BJ (cell line): Measurements from ENCODE around the gene DERL2. TPM values are rescaled to one million over a fixed set of nuclear protein-coding genes. Genes with fewer than 3 reads are reported as not detected.

ENCODE experiments used
- CTCF ChIA-PET: fragments of 350-600 bp; formaldehyde crosslinking; extraction: SDS; loops from one replicate; lab custom pipeline; 2021; ENCODE audit warnings: antibody characterized with exemption, inconsistent platforms; lab: Yijun Ruan, JAX
- POLR2A ChIA-PET: fragments of 300-600 bp; sonication (Branson Sonifier 250); formaldehyde crosslinking; extraction: SDS; loops from one replicate; lab custom pipeline; 2021; ENCODE audit warnings: antibody characterized with exemption; lab: Charles Lee
- DNase-seq: peaks from one replicate; pipeline ENCODE4 v3.0.0-alpha.2; 2011; ENCODE audit warnings: low read depth
- H3K27me3 ChIP-seq: 2 replicates; pipeline ENCODE4 v1.6.0; 2011; ENCODE audit warnings: low read length; ENCODE audit not compliant: control insufficient read depth, insufficient read depth
- H3K36me3 ChIP-seq: 2 replicates; pipeline ENCODE4 v1.5.1; 2011; ENCODE audit warnings: low read length; ENCODE audit not compliant: control insufficient read depth, insufficient read depth
- H3K4me3 ChIP-seq: 2 replicates; pipeline ENCODE4 v1.5.1; 2011; ENCODE audit warnings: low read depth, mild to moderate bottlenecking, control low read depth, low read length
- CTCF ChIP-seq: IDR thresholded peaks from 2 replicates; pipeline ENCODE4 v1.5.1; 2011; ENCODE audit warnings: low read depth, mild to moderate bottlenecking, control low read depth, inconsistent platforms, low read length, moderate library complexity; ENCODE audit not compliant: insufficient read depth
- polyA plus RNA-seq: library from polyadenylated mRNA; depleted of rRNA; stranded (reverse); fragments of >200 nt; gene quantifications from 2 replicates; pipeline ENCODE4 v1.2.3, GENCODE V29; 2011

The DERL2 gene
- polyA plus RNA-seq, 1 experiment: 69.3 TPM

- no peak for TF ChIP-seq CTCF
- CTCF ChIA-PET: interaction anchor here (0.8 to 3.5 kb wide), 3 partner anchors 14 to 61 kb away, joined by 3 to 16 read pairs (median 3); partner anchors contain the start of gene C1QBP
- H3K27me3 ChIP-seq: no peaks in the 10 kb centered on the region
- POLR2A ChIA-PET: no interaction called here
- no peak for DNase-seq
- H3K36me3 ChIP-seq: 0 out of 2 replicates have a peak, but pooled peaks cover 2% of the 10 kb centered on the region
- H3K4me3 ChIP-seq: no peak overlapping the region
Observed at GRCh38 chr17:5464717-5465507, 21.1 kb downstream of the DERL2 start.

- TF ChIP-seq CTCF: no peak
- CTCF ChIA-PET: interaction anchor here (3.2 kb wide), 1 partner anchor 8 kb away, joined by 20 read pairs; the partner anchor contains the start of gene C1QBP
- no peak for DNase-seq
- Histone ChIP-seq H3K27me3 (no peaks in the 10 kb centered on the region), H3K36me3 (peaks cover 14% of the 10 kb centered on the region), H3K4me3 (no peak overlapping the region)
- POLR2A ChIA-PET: no interaction called here
Observed at GRCh38 chr17:5446786-5447185, 39.2 kb downstream of the DERL2 start.

- no peak for TF ChIP-seq CTCF
- ChIA-PET POLR2A (no interaction called here), CTCF (no interaction called here)
- no peak overlapping the region for H3K4me3 ChIP-seq
- H3K27me3 ChIP-seq: no peaks in the 10 kb centered on the region
- no peak for DNase-seq
- H3K36me3 ChIP-seq: peaks cover 10% of the 10 kb centered on the region
Observed at GRCh38 chr17:5444209-5444608, 41.8 kb downstream of the DERL2 start.

GRCh38 chr17:5443728-5444127 is 42.2 kb downstream of the DERL2 start:
- ChIA-PET POLR2A (no interaction called here), CTCF (no interaction called here)
- no peak for TF ChIP-seq CTCF
- no peak overlapping the region for H3K4me3 ChIP-seq
- H3K27me3 ChIP-seq: no peaks in the 10 kb centered on the region
- DNase-seq: no peak
- peaks cover 9% of the 10 kb centered on the region for H3K36me3 ChIP-seq

GRCh38 chr17:5439446-5439764 is 46.6 kb downstream of the DERL2 start:
- CTCF ChIA-PET: interaction anchor here (0.6 to 6.0 kb wide), 35 partner anchors 9 to 997 kb away, joined by 3 to 69 read pairs (median 5); partner anchors contain the start of genes DHX33 and NUP88
- DNase-seq: no peak
- no peak overlapping the region for H3K4me3 ChIP-seq
- POLR2A ChIA-PET: no interaction called here
- TF ChIP-seq CTCF: no peak
- H3K36me3 ChIP-seq: peaks cover 9% of the 10 kb centered on the region
- no peaks in the 10 kb centered on the region for H3K27me3 ChIP-seq
